Activated T-cell treated with anti-CD3 and anti-CD28 coated beads, Interleukin-2, amount 50 U/mL, for 4 hours (primary cell): Measurements from ENCODE around the gene PAK3. TPM values are rescaled to one million over a fixed set of nuclear protein-coding genes. Genes with fewer than 3 reads are reported as not detected.

ENCODE experiments used
- ATAC-seq, 2 donors: fragments of 200-7000 bp; cut with Tn5 transposase; one replicate each; pipeline ENCODE4 v1.10.0; 2021
- DNase-seq: peaks from one replicate; pipeline ENCODE4 v3.0.0-alpha.2; 2020
- H3K27me3 Mint-ChIP-seq: one replicate; pipeline ENCODE4 v1.8.0; 2021; ENCODE audit warnings: low read depth, mixed read lengths
- H3K36me3 Mint-ChIP-seq: one replicate; pipeline ENCODE4 v1.8.0; 2022; ENCODE audit warnings: mixed read lengths; ENCODE audit not compliant: insufficient read depth
- H3K4me1 Mint-ChIP-seq: one replicate; pipeline ENCODE4 v1.8.0; 2021; ENCODE audit warnings: low read depth, mixed read lengths
- H3K4me3 Mint-ChIP-seq: one replicate; pipeline ENCODE4 v1.8.0; 2021; ENCODE audit warnings: mild to moderate bottlenecking, moderate library complexity, mixed read lengths
- H3K9me3 Mint-ChIP-seq: one replicate; pipeline ENCODE4 v1.8.0; 2021; ENCODE audit warnings: mixed read lengths
- total RNA-seq, 3 donors: library from RNA; stranded (reverse); gene quantifications; one replicate each; pipeline ENCODE4 v1.2.1, GENCODE V29; 2021

PAK3 gene
- total RNA-seq, result under 1 TPM; 0.13 to 0.63 (median 0.30) TPM

GRCh38 chrX:111095974-111096895, at the start of gene PAK3:
PAK3 (plus strand) TSS chrX:111096191; CDS start chrX:111123104, 26,913 bp downstream.
- Mint-ChIP-seq H3K4me3 (peak within 1 kb of the TSS; percentile 79), H3K4me1 (peaks cover 17% of the 10 kb centered on the region), H3K27me3 (peaks cover 11% of the 10 kb centered on the region), H3K36me3 (no peaks in the 10 kb centered on the region), H3K9me3 (no peaks in the 10 kb centered on the region)
- DNase-seq, result peak; percentile 10
- ATAC-seq, result peak; percentile 66 to 73

GRCh38 chrX:111047575-111047974, 48.4 kb upstream of the PAK3 start:
- H3K4me3 Mint-ChIP-seq, result no peak overlapping the region
- DNase-seq (no peak), ATAC-seq (no peak)
- no peaks in the 10 kb centered on the region for H3K27me3 Mint-ChIP-seq
- H3K9me3 Mint-ChIP-seq, result no peaks in the 10 kb centered on the region
- peaks cover 1% of the 10 kb centered on the region for H3K4me1 Mint-ChIP-seq
- H3K36me3 Mint-ChIP-seq, result no peaks in the 10 kb centered on the region

DNA sequence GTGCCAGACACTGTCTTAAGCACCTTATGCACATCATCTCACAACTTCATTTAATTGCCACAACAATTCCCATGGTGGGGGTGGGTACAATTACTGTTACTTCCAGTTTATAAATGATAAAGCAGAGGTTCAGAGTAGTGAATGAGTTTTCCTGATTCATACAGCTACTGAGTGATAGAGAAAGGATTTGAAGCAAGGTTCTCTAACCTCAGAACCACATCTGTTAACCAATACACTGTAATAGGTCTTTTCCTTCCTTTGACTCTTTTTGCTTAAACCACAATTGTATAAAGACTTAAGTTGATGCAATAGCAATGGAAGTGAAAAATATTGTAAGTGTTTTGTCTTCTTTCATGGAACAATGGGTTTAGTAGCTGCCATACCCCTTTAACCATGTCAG, 43.5 kb upstream of the PAK3 start:
- Mint-ChIP-seq H3K4me3 (no peak overlapping the region), H3K36me3 (no peaks in the 10 kb centered on the region), H3K27me3 (no peaks in the 10 kb centered on the region), H3K9me3 (no peaks in the 10 kb centered on the region), H3K4me1 (peaks cover 1% of the 10 kb centered on the region)
- DNase-seq (no peak), ATAC-seq (peak; percentile 53 to 69)

GRCh38 chrX:111071542-111072277, 24.3 kb upstream of the PAK3 start:
- DNase-seq, result no peak
- H3K4me1 Mint-ChIP-seq, result no peaks in the 10 kb centered on the region
- peaks cover 4% of the 10 kb centered on the region for H3K27me3 Mint-ChIP-seq
- no peak overlapping the region for H3K4me3 Mint-ChIP-seq
- no peak for ATAC-seq
- H3K36me3 Mint-ChIP-seq, result no peaks in the 10 kb centered on the region
- no peaks in the 10 kb centered on the region for H3K9me3 Mint-ChIP-seq

DNA sequence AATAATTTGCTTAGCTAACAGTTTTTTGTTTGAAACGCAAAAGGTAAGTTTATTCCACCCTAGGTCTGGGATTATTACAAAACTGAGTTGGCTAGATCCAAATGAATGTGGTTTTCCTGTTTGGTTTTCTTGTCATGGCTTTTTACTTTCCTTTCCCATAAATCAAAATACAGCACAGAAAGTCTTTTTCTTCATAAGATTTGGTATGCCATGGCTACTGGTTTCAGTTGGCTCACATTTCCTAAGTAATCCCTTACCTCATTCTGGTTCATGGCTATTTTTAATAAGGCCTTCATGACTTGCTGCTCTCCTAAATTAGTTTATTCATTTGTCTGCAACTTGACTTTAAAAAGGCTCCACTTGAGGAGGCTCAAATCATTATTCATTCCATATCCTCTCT, 12.9 kb upstream of the PAK3 start:
- ATAC-seq (no peak), DNase-seq (no peak)
- peaks cover 4% of the 10 kb centered on the region for H3K27me3 Mint-ChIP-seq
- H3K4me3 Mint-ChIP-seq, result no peak overlapping the region
- no peaks in the 10 kb centered on the region for H3K36me3 Mint-ChIP-seq
- no peaks in the 10 kb centered on the region for H3K9me3 Mint-ChIP-seq
- H3K4me1 Mint-ChIP-seq, result no peaks in the 10 kb centered on the region

- H3K36me3 Mint-ChIP-seq, result no peaks in the 10 kb centered on the region
- H3K9me3 Mint-ChIP-seq, result no peaks in the 10 kb centered on the region
- DNase-seq (no peak), ATAC-seq (no peak)
- H3K4me1 Mint-ChIP-seq, result no peaks in the 10 kb centered on the region
- no peak overlapping the region for H3K4me3 Mint-ChIP-seq
- peaks cover 8% of the 10 kb centered on the region for H3K27me3 Mint-ChIP-seq
Observed at GRCh38 chrX:111086591-111087006, 9.4 kb upstream of the PAK3 start.

- Mint-ChIP-seq H3K27me3 (peaks cover 8% of the 10 kb centered on the region), H3K4me1 (no peaks in the 10 kb centered on the region), H3K9me3 (no peaks in the 10 kb centered on the region), H3K36me3 (no peaks in the 10 kb centered on the region), H3K4me3 (no peak overlapping the region)
- ATAC-seq (no peak), DNase-seq (no peak)
Observed at GRCh38 chrX:111088628-111089027, 7.4 kb upstream of the PAK3 start.

DNA sequence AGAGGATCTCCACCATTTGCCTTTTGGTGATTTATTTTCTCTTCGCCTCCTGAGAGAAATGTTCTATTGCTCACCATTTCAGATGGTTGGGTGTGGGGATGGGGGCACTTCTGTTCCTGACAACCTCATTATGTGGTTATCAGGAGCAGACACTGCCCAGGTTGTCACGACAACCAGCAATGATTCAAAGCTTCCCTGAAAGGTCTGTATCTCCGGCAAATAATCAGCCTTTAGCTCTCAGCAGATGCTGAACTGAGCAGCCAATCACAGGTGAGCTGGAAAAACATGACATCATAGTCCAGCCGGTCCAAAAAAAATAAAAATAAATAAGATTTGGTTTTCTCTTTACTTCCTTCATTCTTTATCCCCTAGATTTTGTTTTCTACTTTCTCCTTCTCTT, 5.5 kb upstream of the PAK3 start:
- no peaks in the 10 kb centered on the region for H3K9me3 Mint-ChIP-seq
- peaks cover 2% of the 10 kb centered on the region for H3K4me1 Mint-ChIP-seq
- H3K36me3 Mint-ChIP-seq, result no peaks in the 10 kb centered on the region
- H3K27me3 Mint-ChIP-seq, result peaks cover 11% of the 10 kb centered on the region
- H3K4me3 Mint-ChIP-seq, result no peak overlapping the region
- no peak for ATAC-seq
- DNase-seq, result no peak

DNA sequence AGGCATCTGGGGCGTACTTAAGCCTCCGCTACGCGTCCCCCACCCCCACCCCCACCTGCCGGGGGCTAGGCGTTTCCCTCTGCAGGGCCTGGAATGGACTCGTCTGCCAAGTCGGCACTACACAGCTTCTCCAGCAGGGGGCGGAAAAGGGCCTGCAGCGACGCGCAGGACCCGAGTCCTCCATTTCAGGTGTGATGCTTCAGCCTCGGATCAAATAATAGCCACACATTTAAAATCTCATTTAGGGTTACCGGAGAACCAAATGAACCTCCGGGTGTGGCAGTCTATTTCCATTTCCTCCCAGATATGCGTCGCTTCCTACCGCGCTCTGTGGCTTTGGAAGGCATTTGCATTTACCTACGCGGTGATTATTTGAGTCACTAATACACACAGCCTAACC, 2.9 kb downstream of the PAK3 start:
- no peaks in the 10 kb centered on the region for H3K9me3 Mint-ChIP-seq
- no peaks in the 10 kb centered on the region for H3K36me3 Mint-ChIP-seq
- ATAC-seq, result peak; percentile 55 to 66
- no peak overlapping the region for H3K4me3 Mint-ChIP-seq
- H3K4me1 Mint-ChIP-seq, result peaks cover 17% of the 10 kb centered on the region
- peak; percentile 63 for DNase-seq
- peaks cover 11% of the 10 kb centered on the region for H3K27me3 Mint-ChIP-seq

DNA sequence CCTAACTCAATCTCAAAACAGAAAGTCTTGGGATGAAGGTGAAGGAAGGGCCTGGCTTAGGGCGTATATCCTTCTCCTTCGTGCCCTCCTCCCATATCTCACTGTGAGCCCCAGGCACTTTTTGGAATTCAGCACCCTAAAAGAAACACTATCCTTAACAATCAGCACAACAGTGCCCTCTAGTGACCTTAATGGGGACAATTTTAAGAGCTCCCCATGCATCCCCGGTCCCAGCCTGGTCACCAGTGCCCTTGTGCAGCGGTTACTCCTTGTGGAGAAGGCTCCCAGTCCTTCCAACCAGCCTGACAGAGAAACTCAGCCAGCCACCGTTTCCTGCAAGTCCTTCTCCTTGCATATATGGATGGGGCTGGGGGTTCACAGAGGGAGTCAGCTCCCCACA, 4.2 kb downstream of the PAK3 start:
- H3K36me3 Mint-ChIP-seq, result no peaks in the 10 kb centered on the region
- H3K4me3 Mint-ChIP-seq, result no peak overlapping the region
- no peak for DNase-seq
- H3K4me1 Mint-ChIP-seq, result peaks cover 16% of the 10 kb centered on the region
- peaks cover 8% of the 10 kb centered on the region for H3K27me3 Mint-ChIP-seq
- H3K9me3 Mint-ChIP-seq, result no peaks in the 10 kb centered on the region
- peak; percentile 44 to 46 for ATAC-seq

DNA sequence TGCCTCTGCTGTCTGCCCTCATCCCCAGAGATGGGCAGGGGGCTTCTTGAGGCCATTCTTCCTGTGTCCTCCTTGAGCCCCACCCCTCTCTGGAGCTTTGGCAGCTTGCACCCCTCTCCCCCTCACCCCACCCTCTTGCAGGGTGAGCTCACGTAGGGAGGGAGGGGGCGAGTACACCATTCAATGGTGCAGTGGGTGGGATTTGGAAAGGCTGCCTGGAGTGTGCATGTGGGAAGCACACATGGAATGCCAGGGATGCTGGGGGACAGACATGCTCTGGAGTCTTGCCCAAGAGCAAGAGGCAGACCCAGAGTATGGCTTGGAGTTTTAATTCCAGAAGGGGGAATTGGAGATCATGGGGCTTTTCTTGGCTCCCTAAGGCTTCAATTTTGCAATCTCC, 5.6 kb downstream of the PAK3 start:
- Mint-ChIP-seq H3K4me3 (no peak overlapping the region), H3K4me1 (peaks cover 10% of the 10 kb centered on the region), H3K36me3 (no peaks in the 10 kb centered on the region), H3K9me3 (no peaks in the 10 kb centered on the region), H3K27me3 (peaks cover 3% of the 10 kb centered on the region)
- DNase-seq (no peak), ATAC-seq (no peak)

- Mint-ChIP-seq H3K36me3 (no peaks in the 10 kb centered on the region), H3K4me1 (peaks cover 10% of the 10 kb centered on the region), H3K4me3 (no peak overlapping the region), H3K27me3 (peaks cover 3% of the 10 kb centered on the region), H3K9me3 (no peaks in the 10 kb centered on the region)
- DNase-seq (no peak), ATAC-seq (no peak)
Observed at GRCh38 chrX:111102636-111103035, 6.6 kb downstream of the PAK3 start.

DNA sequence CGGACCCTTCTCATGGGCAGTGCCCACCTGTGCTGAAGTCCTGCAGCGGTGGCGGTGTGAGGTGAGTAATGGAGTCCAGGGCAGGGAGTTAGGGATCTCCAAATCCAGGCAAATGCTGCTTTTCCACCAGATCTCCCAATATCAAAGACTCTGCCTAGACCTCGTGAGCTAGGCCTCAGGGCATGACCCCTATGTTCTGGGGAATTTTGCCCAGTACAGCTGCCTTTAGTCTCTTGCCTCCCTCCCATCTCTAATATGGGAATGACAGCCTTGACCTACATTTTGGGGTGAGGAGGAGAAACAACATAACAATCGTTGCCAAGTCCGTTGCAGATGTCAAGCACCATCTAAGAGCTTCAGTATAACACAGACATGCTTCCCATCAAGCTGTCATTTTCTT, 7.3 kb downstream of the PAK3 start:
- H3K27me3 Mint-ChIP-seq, result no peaks in the 10 kb centered on the region
- no peaks in the 10 kb centered on the region for H3K36me3 Mint-ChIP-seq
- H3K9me3 Mint-ChIP-seq, result no peaks in the 10 kb centered on the region
- peaks cover 7% of the 10 kb centered on the region for H3K4me1 Mint-ChIP-seq
- no peak overlapping the region for H3K4me3 Mint-ChIP-seq
- DNase-seq (no peak), ATAC-seq (no peak)

GRCh38 chrX:111110098-111110775, 14.2 kb downstream of the PAK3 start:
- no peaks in the 10 kb centered on the region for H3K36me3 Mint-ChIP-seq
- ATAC-seq, result no peak
- H3K9me3 Mint-ChIP-seq, result no peaks in the 10 kb centered on the region
- DNase-seq, result no peak
- H3K27me3 Mint-ChIP-seq, result no peaks in the 10 kb centered on the region
- no peaks in the 10 kb centered on the region for H3K4me1 Mint-ChIP-seq
- H3K4me3 Mint-ChIP-seq, result no peak overlapping the region
